MCF 10A (cell line): ENCODE data around the gene CACNA1H. TPM values are rescaled to one million over a fixed set of nuclear protein-coding genes. Genes with fewer than 3 reads are reported as not detected.

ENCODE experiments used
- BruUV-seq: library from RNA; stranded (reverse); fragments of 400-500 nt; replicated peaks from 2 replicates; lab custom pipeline; 2021; lab: Mats Ljungman, UMichigan
- CTCF ChIA-PET: fragments of 300-600 bp; sonication (Branson Sonifier 250); formaldehyde crosslinking; extraction: SDS; loops from one replicate; lab custom pipeline; 2021; ENCODE audit warnings: antibody characterized with exemption, inconsistent platforms; lab: Yijun Ruan, JAX
- POLR2A ChIA-PET: fragments of 300-600, 350-650 bp; sonication (Branson Sonifier 250); formaldehyde crosslinking; extraction: SDS; loops from one replicate; lab custom pipeline; 2020; ENCODE audit warnings: antibody characterized with exemption, inconsistent platforms; lab: Yijun Ruan, JAX
- DNase-seq: peaks from one replicate; pipeline ENCODE4 v3.0.0-alpha.2; 2018; ENCODE audit not compliant: unreplicated experiment
- H3K27ac Mint-ChIP-seq: one replicate; pipeline ENCODE4 v1.8.0; 2022; ENCODE audit warnings: mild to moderate bottlenecking, low read depth, mixed read lengths; ENCODE audit not compliant: unreplicated experiment
- H3K27me3 Mint-ChIP-seq: one replicate; pipeline ENCODE4 v1.8.0; 2022; ENCODE audit warnings: mixed read lengths; ENCODE audit not compliant: insufficient read depth, unreplicated experiment
- H3K36me3 Mint-ChIP-seq: one replicate; pipeline ENCODE4 v1.8.0; 2022; ENCODE audit warnings: mild to moderate bottlenecking, moderate library complexity, mixed read lengths; ENCODE audit not compliant: insufficient read depth, unreplicated experiment
- H3K4me1 Mint-ChIP-seq: one replicate; pipeline ENCODE4 v1.8.0; 2022; ENCODE audit warnings: mixed read lengths; ENCODE audit not compliant: insufficient read depth, unreplicated experiment
- H3K4me3 Mint-ChIP-seq: one replicate; pipeline ENCODE4 v1.8.0; 2022; ENCODE audit warnings: mild to moderate bottlenecking, moderate library complexity, mixed read lengths; ENCODE audit not compliant: unreplicated experiment
- H3K9me3 Mint-ChIP-seq: one replicate; pipeline ENCODE4 v1.8.0; 2022; ENCODE audit warnings: mixed read lengths; ENCODE audit not compliant: unreplicated experiment
- intact Hi-C: fragments of 100-400 bp; cut with micrococcal nuclease; formaldehyde crosslinking; loops from 2 replicates; pipeline ENCODE4 v1.14.1; 2022
- total RNA-seq: library from RNA; stranded (reverse); gene quantifications from 2 replicates; pipeline ENCODE4 v1.2.3, GENCODE V29; 2022
- TF ChIP-seq, protein P1 (sequence below): fragments of 200-600 bp; IDR thresholded peaks from one replicate; pipeline ENCODE4 v1.8.0; 2022; ENCODE audit warnings: antibody characterized with exemption, mild to moderate bottlenecking; ENCODE audit not compliant: unreplicated experiment

The CACNA1H gene
- total RNA-seq, 1 experiment from 2014 or later, result not detected

DNA sequence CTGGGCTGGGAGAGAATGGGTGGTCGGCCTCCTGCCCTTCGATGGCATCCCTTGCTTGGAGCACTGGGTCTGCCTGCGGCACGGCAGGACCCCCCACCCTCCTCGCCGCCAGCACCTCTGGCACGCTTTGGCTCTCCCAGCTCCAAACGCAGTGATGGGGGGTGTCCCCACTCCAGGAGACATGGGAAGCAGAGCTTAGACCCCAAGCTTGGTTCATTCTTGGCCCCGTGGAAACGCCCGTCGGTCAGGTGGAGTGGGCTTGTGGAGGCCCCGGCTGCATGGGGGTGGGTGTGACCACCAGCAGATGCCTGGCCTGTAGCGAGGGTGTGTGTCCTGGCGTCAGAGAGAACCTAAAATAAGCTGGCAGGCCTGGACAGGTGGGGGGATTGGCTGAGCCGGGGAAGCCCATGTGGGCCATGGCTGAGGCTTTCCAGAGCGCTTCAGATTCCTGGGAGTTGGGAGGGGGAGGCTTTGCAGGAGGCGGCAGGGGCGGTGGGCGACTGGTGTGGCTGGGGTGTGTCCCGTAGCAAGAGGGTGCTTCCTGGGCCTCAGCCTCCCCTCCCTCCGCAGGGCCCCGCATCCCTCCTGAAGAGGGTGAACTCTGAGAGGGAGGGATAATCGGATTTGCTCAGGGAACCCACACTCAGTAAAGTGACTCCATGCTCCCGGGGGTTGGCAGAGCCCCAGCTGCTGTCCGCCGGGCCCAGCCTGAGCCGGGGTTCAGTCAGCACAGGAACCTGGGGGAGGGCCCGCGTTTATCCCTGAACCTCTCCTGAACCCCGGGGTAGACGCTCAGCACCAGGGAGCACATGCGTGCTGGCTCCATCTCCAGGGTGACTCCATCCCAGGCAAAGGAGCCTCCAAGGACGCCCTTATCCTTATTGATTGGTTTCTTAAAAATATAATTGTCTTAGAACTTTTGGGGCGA lies 3.4 kb downstream of the CACNA1H start:
- TF ChIP-seq, protein P1, sequence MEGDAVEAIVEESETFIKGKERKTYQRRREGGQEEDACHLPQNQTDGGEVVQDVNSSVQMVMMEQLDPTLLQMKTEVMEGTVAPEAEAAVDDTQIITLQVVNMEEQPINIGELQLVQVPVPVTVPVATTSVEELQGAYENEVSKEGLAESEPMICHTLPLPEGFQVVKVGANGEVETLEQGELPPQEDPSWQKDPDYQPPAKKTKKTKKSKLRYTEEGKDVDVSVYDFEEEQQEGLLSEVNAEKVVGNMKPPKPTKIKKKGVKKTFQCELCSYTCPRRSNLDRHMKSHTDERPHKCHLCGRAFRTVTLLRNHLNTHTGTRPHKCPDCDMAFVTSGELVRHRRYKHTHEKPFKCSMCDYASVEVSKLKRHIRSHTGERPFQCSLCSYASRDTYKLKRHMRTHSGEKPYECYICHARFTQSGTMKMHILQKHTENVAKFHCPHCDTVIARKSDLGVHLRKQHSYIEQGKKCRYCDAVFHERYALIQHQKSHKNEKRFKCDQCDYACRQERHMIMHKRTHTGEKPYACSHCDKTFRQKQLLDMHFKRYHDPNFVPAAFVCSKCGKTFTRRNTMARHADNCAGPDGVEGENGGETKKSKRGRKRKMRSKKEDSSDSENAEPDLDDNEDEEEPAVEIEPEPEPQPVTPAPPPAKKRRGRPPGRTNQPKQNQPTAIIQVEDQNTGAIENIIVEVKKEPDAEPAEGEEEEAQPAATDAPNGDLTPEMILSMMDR, result no peak
- H3K27ac Mint-ChIP-seq, result no peak overlapping the region
- CTCF ChIA-PET, result interaction anchor here (0.6 kb wide), 1 partner anchor 13 kb away, joined by 3 read pairs; no protein-coding TSS in a partner anchor
- H3K9me3 Mint-ChIP-seq, result no peaks in the 10 kb centered on the region
- H3K36me3 Mint-ChIP-seq, result no peaks in the 10 kb centered on the region
- no peak overlapping the region for H3K4me3 Mint-ChIP-seq
- POLR2A ChIA-PET, result interaction anchor here (1.2 kb wide), 1 partner anchor 11 kb away, joined by 7 read pairs; no protein-coding TSS in a partner anchor
- BruUV-seq, result no TSS peak
- H3K4me1 Mint-ChIP-seq, result no peaks in the 10 kb centered on the region
- intact Hi-C loops, result no loop called here
- no peak for DNase-seq
- peaks cover 19% of the 10 kb centered on the region for H3K27me3 Mint-ChIP-seq

DNA sequence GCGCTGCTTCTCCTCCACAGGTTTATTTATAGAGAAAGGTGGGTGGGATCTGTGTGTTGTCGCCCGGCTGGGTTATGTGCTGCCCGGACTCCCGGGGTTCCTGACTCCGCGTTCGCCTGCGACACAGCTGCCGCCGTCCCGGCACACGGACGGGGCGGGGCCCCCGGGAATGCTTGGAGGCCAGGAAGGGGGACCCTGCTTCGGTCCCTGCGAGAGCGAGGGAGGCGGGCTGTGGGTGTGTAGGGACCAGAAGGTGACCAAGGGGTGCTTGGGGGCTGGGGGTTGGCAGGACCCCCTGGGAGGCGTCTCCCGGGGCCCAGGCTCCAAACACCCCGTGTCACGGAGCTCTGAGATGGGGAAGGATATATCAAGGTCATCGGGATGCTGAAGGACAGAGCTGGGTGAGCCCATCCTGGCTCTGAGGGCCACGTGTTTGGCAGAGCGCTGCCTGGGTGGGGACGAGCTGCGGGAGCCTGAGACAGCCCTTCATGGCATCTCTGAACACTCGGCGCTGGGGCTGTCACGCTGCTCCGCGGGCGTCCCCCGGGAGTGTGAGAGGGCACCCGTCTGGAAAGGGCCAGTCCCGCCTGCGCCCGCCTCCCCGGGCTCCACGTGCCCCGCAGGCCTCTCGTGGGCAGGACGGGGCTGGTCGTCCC lies 4.2 kb downstream of the CACNA1H start:
- Mint-ChIP-seq H3K4me1 (no peaks in the 10 kb centered on the region), H3K27me3 (peaks cover 19% of the 10 kb centered on the region), H3K4me3 (no peak overlapping the region), H3K36me3 (no peaks in the 10 kb centered on the region), H3K27ac (no peak overlapping the region), H3K9me3 (no peaks in the 10 kb centered on the region)
- DNase-seq, result no peak
- BruUV-seq, result no TSS peak
- TF ChIP-seq, protein P1, result no peak
- intact Hi-C loops, result no loop called here
- CTCF ChIA-PET, result no interaction called here
- POLR2A ChIA-PET, result interaction anchor here (1.2 kb wide), 1 partner anchor 10 kb away, joined by 7 read pairs; no protein-coding TSS in a partner anchor

DNA sequence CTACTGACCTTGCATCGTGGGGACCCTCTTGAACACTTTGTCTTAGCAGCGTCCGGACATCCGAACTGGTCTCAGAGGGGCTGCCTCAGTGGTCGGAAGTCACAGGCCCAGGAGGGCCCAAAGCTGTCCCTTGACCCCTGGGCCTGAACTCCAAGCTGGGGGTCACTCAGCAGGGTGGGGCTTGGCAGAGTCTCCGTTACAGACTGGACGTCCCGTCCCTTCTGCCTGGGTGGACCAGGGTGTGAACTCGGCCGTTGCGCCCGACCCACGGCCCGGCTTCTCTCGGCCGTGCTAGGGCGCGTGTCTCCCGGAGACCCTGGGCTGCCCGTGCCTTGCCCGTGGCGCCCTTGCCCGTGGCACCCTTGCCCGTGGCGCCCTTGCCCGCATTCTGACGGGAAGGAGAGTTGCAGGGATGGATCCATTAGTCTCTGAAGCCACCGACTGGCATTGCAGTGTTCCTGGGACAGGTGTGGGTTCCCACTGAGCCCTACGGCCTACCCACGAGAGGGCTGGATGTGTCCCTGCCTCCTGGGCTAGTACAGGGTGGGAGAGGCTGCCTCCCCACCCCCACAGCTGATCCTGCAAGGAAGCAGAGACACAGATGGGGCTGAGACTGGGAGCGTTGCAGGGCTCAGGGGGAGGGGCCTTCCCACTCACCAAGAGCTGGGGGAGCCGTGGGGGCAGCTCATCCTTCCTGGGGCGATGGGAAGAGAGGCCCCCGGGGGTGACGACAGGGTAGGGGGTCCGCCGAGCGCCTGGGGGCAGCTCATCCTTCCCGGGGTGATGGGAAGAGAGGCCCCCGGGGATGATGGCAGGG lies 4.9 kb downstream of the CACNA1H start:
- H3K4me3 Mint-ChIP-seq, result no peak overlapping the region
- ChIA-PET CTCF (no interaction called here), POLR2A (no interaction called here)
- H3K27me3 Mint-ChIP-seq, result peaks cover 19% of the 10 kb centered on the region
- intact Hi-C loops, result no loop called here
- no peaks in the 10 kb centered on the region for H3K4me1 Mint-ChIP-seq
- no TSS peak for BruUV-seq
- no peaks in the 10 kb centered on the region for H3K9me3 Mint-ChIP-seq
- H3K36me3 Mint-ChIP-seq, result no peaks in the 10 kb centered on the region
- TF ChIP-seq, protein P1, result no peak
- no peak for DNase-seq
- H3K27ac Mint-ChIP-seq, result no peak overlapping the region
